ENCODE results near the gene TK1.

DNA sequence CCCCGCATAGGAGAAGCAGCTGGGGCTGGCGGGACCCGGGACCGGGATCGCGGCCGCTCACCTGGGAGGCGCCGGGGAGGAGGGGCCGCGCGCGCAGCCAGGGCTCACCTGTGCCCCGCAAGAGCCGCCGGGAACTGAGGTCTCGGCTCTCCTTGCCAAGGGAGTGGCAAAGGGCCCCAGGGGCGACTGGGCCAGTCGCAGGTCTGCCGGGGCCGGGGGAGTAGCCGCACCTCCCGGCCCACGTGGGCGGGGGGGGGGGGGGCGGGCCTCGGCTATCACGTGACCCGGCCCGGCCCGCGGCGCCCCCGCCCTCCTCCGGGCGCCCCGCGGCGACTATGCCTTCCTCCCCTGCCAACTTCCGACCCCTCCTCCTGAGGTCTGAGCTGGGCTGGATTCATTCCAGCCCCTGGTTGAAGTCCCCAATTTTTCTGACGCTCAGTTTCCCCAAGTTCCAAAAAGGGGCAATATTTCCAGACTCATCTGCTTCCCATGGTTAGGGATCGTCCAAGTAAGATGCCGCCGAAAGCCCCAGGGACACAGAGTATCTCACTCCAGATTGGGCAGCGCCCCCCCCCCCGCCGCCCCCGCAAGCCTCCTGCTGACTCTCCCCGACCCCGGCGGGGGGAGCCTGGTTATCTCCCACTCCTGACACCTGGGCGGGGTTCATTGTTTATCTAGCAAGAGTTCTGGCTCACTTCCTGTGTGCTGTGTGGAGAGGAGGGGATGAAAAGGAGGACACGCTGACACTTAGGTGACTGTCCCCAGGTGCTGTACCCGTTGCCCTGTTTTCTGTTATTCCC lies 58.1 kb downstream of the TK1 start, which contains the start of gene TMC6:
- peak; percentile 62 to 88 (median 85) for TF ChIP-seq POLR2A (IDR thresholded peaks at IDR 0.05)
- TF ChIP-seq, protein P1, sequence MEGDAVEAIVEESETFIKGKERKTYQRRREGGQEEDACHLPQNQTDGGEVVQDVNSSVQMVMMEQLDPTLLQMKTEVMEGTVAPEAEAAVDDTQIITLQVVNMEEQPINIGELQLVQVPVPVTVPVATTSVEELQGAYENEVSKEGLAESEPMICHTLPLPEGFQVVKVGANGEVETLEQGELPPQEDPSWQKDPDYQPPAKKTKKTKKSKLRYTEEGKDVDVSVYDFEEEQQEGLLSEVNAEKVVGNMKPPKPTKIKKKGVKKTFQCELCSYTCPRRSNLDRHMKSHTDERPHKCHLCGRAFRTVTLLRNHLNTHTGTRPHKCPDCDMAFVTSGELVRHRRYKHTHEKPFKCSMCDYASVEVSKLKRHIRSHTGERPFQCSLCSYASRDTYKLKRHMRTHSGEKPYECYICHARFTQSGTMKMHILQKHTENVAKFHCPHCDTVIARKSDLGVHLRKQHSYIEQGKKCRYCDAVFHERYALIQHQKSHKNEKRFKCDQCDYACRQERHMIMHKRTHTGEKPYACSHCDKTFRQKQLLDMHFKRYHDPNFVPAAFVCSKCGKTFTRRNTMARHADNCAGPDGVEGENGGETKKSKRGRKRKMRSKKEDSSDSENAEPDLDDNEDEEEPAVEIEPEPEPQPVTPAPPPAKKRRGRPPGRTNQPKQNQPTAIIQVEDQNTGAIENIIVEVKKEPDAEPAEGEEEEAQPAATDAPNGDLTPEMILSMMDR (IDR thresholded peaks at IDR 0.05): no peak

All from body of pancreas (tissue), 4 donors.